Muscle layer of duodenum (tissue), 2 donors: Measurements from ENCODE around the gene SNX15.

Source experiments
- H3K27ac ChIP-seq: one replicate; pipeline ENCODE4 v1.7.0; 2013; ENCODE audit warnings: mild to moderate bottlenecking, low read length
- H3K27me3 ChIP-seq: one replicate; pipeline ENCODE4 v1.7.0; 2013; ENCODE audit warnings: low read depth, mild to moderate bottlenecking, control low read depth, low read length
- H3K36me3 ChIP-seq, 2 donors: one replicate each; pipeline ENCODE4 v1.7.0; 2013; ENCODE audit warnings: low read length in 2 of 2, control low read depth in 1 of 2, mild to moderate bottlenecking in 1 of 2; ENCODE audit not compliant: insufficient read depth in 2 of 2, control insufficient read depth in 1 of 2
- H3K4me1 ChIP-seq, 2 donors: one replicate each; pipeline ENCODE4 v1.7.0; 2013; ENCODE audit warnings: low read length in 2 of 2, mild to moderate bottlenecking in 2 of 2, control low read depth in 1 of 2, moderate library complexity in 1 of 2; ENCODE audit not compliant: insufficient read depth in 2 of 2, control insufficient read depth in 1 of 2
- H3K4me3 ChIP-seq, 2 donors: one replicate each; pipeline ENCODE4 v1.7.0; 2013; ENCODE audit warnings: low read length in 2 of 2, low read depth in 1 of 2, mild to moderate bottlenecking in 1 of 2
- H3K9me3 ChIP-seq, 2 donors: one replicate each; pipeline ENCODE4 v1.7.0; 2013; ENCODE audit warnings: low read length in 2 of 2, control low read depth in 1 of 2, mild to moderate bottlenecking in 1 of 2; ENCODE audit not compliant: control insufficient read depth in 1 of 2
- donor health status: healthy.

The SNX15 gene

GRCh38 chr11:65058419-65059054 lies 31.3 kb downstream of the SNX15 start, which contains the start of gene NAALADL1:
NAALADL1 (minus strand) TSS chr11:65058553; CDS start chr11:65058521, 32 bp downstream.
- H3K27ac ChIP-seq: no peak within 1 kb of the TSS
- H3K9me3 ChIP-seq: no peaks in the 10 kb centered on the region
- no peaks in the 10 kb centered on the region for H3K27me3 ChIP-seq
- H3K4me1 ChIP-seq: no peaks in the 10 kb centered on the region
- H3K36me3 ChIP-seq: no peaks in the 10 kb centered on the region
- H3K4me3 ChIP-seq: no peak within 1 kb of the TSS

GRCh38 chr11:65059523-65059922 lies 32.3 kb downstream of the SNX15 start:
- Histone ChIP-seq H3K4me1 (no peaks in the 10 kb centered on the region), H3K9me3 (no peaks in the 10 kb centered on the region), H3K27ac (no peak overlapping the region), H3K36me3 (no peaks in the 10 kb centered on the region), H3K27me3 (no peaks in the 10 kb centered on the region), H3K4me3 (no peak overlapping the region)

- Histone ChIP-seq H3K4me1 (no peaks in the 10 kb centered on the region), H3K27me3 (no peaks in the 10 kb centered on the region), H3K36me3 (no peaks in the 10 kb centered on the region), H3K27ac (no peak overlapping the region), H3K4me3 (no peak overlapping the region), H3K9me3 (no peaks in the 10 kb centered on the region)
Measured at GRCh38 chr11:65059959-65060824, 33.0 kb downstream of the SNX15 start.

DNA sequence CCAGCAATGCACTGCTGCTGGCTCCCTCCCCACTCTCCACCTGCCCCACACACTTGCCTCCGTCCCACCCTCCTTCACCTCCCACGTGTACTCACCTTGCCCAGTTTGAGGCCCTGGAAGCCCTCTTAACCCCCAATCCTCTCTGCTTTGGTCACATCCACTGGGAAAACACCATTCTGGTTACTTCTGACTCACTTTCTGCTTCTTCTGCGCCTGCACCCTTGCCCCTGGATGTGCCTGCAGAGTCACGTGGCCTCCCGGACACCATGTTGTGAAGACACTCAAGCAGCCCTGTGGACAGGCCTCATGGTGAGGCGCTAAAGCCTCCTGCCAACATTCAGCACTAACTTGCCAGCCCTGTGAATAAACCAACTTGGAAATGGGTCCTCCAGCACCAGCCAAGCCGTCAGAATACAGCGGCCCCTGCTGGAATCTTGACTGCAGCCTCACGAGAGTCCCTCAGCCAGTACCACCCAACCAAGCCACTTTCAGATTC lies 33.7 kb downstream of the SNX15 start:
- H3K36me3 ChIP-seq: no peaks in the 10 kb centered on the region
- H3K27ac ChIP-seq: no peak overlapping the region
- no peaks in the 10 kb centered on the region for H3K9me3 ChIP-seq
- no peaks in the 10 kb centered on the region for H3K4me1 ChIP-seq
- no peaks in the 10 kb centered on the region for H3K27me3 ChIP-seq
- H3K4me3 ChIP-seq: no peak overlapping the region

DNA sequence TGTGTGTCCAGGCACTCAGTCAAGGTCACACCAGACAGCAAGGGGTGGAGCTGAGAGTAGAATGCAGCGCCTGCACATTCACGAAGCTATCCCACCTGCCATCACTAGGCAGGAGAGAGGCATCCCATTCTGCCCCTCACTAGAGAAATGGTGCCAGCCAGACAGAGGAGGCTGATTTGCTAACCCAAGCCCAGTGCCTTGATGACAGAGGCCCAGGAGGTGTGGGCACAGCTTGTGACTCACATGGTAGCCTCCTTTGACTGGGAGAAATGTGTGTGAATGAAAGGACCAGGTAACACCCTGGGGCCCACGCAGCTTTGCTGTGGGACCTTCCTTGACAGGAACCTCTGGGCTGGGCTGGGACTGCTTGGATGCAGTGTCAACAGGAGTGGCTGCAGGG lies 36.3 kb downstream of the SNX15 start:
- no peaks in the 10 kb centered on the region for H3K4me1 ChIP-seq
- H3K27ac ChIP-seq: no peak overlapping the region
- no peaks in the 10 kb centered on the region for H3K9me3 ChIP-seq
- H3K36me3 ChIP-seq: no peaks in the 10 kb centered on the region
- H3K4me3 ChIP-seq: no peak overlapping the region
- no peaks in the 10 kb centered on the region for H3K27me3 ChIP-seq

- Histone ChIP-seq H3K36me3 (no peaks in the 10 kb centered on the region), H3K27me3 (no peaks in the 10 kb centered on the region), H3K4me3 (no peak overlapping the region), H3K9me3 (no peaks in the 10 kb centered on the region), H3K27ac (no peak overlapping the region), H3K4me1 (no peaks in the 10 kb centered on the region)
Measured at GRCh38 chr11:65064847-65065240, 37.6 kb downstream of the SNX15 start.

DNA sequence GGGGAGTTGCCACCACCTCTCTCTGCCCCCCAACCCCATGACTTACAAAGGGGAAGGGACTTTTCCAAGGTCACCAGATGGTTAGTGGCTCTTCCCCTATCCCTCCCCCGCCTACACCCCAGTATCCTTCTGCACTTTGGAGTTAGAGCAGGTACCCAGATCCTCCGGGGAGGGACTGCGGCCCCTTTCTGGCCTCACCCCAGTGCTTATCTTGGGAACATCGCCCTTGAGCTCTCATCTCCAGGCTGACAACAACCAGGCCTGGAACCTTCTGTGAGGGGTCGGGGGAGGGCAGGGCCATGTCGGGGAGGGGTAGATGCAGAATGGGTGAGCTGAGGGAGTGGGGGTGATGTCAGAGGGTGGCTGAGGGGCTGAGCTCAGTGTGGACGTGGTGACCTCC lies 38.6 kb downstream of the SNX15 start:
- Histone ChIP-seq H3K9me3 (no peaks in the 10 kb centered on the region), H3K4me3 (no peak overlapping the region), H3K27me3 (no peaks in the 10 kb centered on the region), H3K36me3 (no peaks in the 10 kb centered on the region), H3K27ac (no peak overlapping the region), H3K4me1 (no peaks in the 10 kb centered on the region)

DNA sequence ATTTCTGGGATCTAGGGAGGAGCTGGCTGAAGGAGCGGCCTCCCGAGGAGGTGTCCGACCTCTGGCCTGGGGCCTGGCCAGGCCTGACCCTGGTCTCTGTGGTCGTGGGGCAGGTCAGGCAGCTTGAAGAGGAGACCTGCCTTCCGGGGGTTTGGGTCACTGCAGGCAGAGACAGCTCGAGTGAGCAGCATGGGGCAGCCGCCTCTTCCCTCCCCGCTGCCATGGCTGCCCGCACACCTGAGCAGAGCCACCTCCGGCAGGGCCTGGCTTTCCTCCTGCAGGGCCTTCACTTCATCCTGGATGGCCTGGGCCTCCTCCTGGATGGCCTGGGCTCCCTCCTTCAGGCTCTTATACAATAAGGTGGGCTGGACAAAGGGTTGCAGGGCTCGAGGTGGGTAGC lies 39.1 kb downstream of the SNX15 start:
- Histone ChIP-seq H3K4me1 (no peaks in the 10 kb centered on the region), H3K27me3 (no peaks in the 10 kb centered on the region), H3K27ac (no peak overlapping the region), H3K9me3 (no peaks in the 10 kb centered on the region), H3K36me3 (no peaks in the 10 kb centered on the region), H3K4me3 (no peak overlapping the region)

GRCh38 chr11:65066805-65067291 lies 39.6 kb downstream of the SNX15 start:
- Histone ChIP-seq H3K9me3 (no peaks in the 10 kb centered on the region), H3K27ac (no peak overlapping the region), H3K36me3 (no peaks in the 10 kb centered on the region)

GRCh38 chr11:65067446-65067845 lies 40.2 kb downstream of the SNX15 start:
- Histone ChIP-seq H3K4me1 (no peaks in the 10 kb centered on the region), H3K36me3 (no peaks in the 10 kb centered on the region), H3K4me3 (no peak overlapping the region)

More at GRCh38 chr11:65066805-65067291, 39.6 kb downstream of the SNX15 start:
- Histone ChIP-seq H3K4me1 (no peaks in the 10 kb centered on the region), H3K4me3 (no peak overlapping the region), H3K27me3 (no peaks in the 10 kb centered on the region)

GRCh38 chr11:65069217-65069616 lies 42.0 kb downstream of the SNX15 start:
- Histone ChIP-seq H3K36me3 (no peaks in the 10 kb centered on the region), H3K4me1 (no peaks in the 10 kb centered on the region), H3K27ac (no peak overlapping the region), H3K9me3 (no peaks in the 10 kb centered on the region), H3K27me3 (no peaks in the 10 kb centered on the region), H3K4me3 (no peak overlapping the region)

More at GRCh38 chr11:65067446-65067845, 40.2 kb downstream of the SNX15 start:
- no peak overlapping the region for H3K27ac ChIP-seq
- no peaks in the 10 kb centered on the region for H3K27me3 ChIP-seq
- H3K9me3 ChIP-seq: no peaks in the 10 kb centered on the region
